ENCODE measurements around the gene SPHK1. TPM values are rescaled to one million over a fixed set of nuclear protein-coding genes. Genes with fewer than 3 reads are reported as not detected.
A peak's percentile ranks its signal among the peaks of the same experiment; 100 is the strongest.
"Not testable (repeated sequence)": the region's sequence is repeated elsewhere in the genome, so short reads cannot be mapped to it uniquely, and the experiment has no call there.

The SPHK1 gene
- total RNA-seq, 1 donor from 2014 or later, result 2.7 TPM

DNA sequence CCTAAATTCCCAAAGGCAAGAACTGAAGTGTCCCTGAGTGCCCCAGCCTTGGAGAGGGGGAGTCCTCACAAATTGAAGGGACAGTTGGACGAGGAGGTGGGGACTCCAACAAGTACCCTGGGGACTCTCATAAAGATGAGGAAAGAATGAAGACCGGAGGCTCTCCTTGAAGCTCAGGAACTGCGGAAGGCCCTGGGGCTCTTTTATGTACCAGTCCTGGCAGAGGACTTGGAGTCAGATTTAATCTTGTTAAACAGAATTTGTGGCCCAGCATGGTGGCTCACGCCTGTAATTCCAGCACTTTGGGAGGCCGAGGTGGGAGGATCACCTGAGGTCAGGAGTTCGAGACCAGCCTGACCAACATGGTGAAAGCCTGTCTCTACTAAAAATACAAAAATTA is 24.6 kb upstream of the SPHK1 start:
- intact Hi-C loops (cut with micrococcal nuclease); DNase-seq; ATAC-seq: not testable (repeated sequence)

DNA sequence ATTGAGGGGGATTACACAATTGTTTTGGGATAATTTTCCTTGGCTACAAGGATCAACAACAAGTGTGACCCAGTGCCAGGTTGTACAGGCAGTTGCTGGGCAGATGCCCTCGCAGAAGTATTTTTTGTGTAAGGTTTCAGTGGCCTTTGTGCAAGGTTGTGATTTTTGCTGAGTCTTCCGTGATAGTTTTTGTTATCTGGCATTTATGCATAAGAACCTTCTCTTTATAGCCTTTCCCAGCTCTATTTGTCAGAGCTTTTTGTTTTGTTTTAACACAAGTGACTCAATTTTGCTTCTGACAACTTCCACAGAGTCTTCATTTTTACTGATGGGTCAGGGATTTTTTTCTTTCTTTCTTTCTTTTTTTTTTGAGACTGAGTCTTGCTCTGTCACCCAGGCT is 23.9 kb upstream of the SPHK1 start:
- DNase-seq (no peak), ATAC-seq (no peak)
- intact Hi-C loops (cut with micrococcal nuclease), result no loop called here

GRCh38 chr17:76363107-76363842 is 21.1 kb upstream of the SPHK1 start:
- intact Hi-C loops (cut with micrococcal nuclease), result no loop called here
- ATAC-seq, result no peak
- DNase-seq, result no peak

DNA sequence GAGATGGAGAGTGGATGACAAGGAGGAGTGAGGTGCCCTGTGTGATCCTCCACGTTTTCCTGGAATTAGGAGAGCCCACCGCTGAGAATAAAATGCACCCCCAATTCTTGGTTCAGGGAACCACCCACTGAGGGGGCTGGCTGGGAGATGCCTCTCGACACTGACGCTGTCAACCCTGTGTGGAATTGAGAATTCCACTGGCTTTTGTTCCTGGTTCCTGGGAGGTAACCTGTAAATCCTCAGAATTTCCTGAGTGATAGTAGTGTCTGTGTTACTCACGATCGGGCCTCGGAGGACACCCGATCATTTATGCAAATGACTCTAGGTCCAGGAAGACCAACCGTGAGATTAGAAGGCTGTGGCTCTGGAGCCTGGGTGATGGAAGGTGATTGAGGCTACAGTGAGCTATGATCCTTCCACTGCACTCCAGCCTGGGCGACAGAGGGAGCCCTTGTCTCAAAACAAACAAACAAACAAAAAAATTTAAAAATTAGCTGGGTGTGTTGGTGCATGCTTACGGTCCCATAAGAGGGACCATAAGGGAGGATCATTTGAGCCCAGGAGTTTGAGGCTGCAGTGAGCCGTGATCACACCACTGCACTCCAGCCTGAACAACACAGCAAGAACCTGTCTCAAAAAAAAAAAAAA is 19.0 kb upstream of the SPHK1 start:
- intact Hi-C loops (cut with micrococcal nuclease), result no loop called here
- DNase-seq (no peak), ATAC-seq (no peak)

GRCh38 chr17:76366247-76366646 is 18.2 kb upstream of the SPHK1 start:
- intact Hi-C loops (cut with micrococcal nuclease), result no loop called here
- no peak for ATAC-seq
- DNase-seq, result no peak

GRCh38 chr17:76367642-76368041 is 16.8 kb upstream of the SPHK1 start:
- DNase-seq, result no peak
- intact Hi-C loops (cut with micrococcal nuclease), result no loop called here
- no peak for ATAC-seq

- DNase-seq (no peak), ATAC-seq (no peak)
- intact Hi-C loops (cut with micrococcal nuclease), result no loop called here
Measured at GRCh38 chr17:76368545-76368944, 15.9 kb upstream of the SPHK1 start.

DNA sequence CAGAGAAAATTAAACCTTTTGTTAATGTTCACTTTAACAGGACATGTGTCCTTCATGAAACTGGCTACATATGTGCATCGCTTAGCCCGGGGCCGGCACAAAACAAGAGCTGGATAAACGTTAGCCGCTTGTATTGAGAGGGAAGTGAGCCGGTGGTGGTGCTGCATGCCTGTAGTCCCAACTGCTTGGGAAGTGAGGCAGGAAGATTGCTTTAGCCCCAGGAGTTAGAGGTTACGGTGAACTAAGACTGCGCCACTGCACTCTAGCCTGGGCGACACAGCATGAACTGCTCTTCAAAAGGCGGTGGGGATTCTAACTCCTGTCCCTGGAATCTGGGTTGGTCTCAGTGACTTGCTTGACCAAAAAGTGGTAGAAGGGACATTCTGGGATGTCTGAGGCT is 15.0 kb upstream of the SPHK1 start:
- DNase-seq, result no peak
- intact Hi-C loops (cut with micrococcal nuclease), result no loop called here
- ATAC-seq, result peak; percentile 6

DNA sequence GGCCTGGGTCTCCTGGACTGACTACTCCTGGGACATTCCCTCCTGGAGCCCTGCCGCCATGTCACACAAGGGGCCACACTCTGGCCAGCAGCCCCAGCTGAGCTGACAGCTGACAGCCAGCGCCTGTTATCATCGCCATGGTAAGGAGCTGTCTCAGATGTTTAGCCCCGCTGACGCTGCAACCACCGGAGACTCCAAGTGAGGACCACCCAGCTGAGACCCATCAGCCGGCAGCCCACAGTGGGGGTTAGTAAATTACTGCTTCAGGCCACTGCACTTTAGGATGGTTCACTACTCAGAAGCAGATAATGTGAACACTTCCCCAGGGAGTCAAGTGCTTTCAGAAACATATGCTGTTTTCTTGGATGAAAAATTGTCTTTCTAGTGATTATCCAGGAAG is 14.6 kb upstream of the SPHK1 start:
- ATAC-seq (peak; percentile 12), DNase-seq (no peak)
- intact Hi-C loops (cut with micrococcal nuclease), result no loop called here

- DNase-seq, result peak; percentile 91
- ATAC-seq, result peak; percentile 95
- intact Hi-C loops (cut with micrococcal nuclease), result no loop called here
Measured at GRCh38 chr17:76370261-76370993, 14.0 kb upstream of the SPHK1 start.

DNA sequence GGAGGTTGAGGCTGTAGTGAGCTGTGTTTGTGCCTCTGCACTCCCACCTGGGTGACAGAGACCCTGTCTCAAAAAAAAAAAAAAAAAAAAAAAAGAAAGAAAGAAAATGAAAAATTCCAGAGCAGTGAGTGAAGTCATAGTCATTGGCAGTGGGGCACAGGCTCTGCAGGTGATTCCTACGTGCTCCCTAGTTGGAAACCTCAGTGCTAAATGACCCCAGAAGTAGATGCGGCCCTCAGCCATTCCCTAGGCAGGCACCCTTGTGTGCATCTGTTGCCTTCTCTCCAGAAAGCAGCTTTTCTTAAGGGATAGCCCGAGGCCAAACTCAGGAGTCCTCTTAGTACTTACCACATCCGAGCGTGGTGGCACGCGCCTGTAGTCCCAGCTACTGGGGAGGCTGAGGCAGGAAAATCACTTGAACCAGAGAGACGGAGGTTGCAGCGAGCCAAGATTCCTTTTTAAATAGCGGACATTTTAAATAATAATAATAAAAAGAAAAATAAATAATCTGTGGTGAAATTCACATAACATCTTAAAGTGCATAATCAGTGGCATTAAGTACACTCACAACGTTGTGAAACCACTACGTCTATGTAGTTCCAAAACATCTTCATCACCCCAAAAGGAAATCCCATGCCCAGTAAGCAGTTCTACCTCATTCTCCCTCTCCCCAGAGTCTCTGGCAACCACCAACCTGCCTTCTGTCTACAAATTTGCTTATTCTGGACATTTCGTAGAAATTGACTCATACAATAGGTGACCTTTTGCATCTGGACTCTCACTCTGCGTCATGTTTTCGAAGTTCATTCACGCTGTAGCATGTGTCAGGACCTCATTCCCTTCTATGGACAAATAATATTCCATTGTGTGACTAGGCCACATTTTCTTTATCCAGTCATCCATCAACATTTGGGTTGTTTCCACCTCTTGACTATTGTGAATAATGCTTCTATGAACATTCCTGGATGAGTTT is 12.5 kb upstream of the SPHK1 start:
- intact Hi-C loops (cut with micrococcal nuclease), result no loop called here
- ATAC-seq, result no peak
- no peak for DNase-seq

- DNase-seq (no peak), ATAC-seq (peak; percentile 54)
- intact Hi-C loops (cut with micrococcal nuclease), result no loop called here
Measured at GRCh38 chr17:76376318-76377133, 7.9 kb upstream of the SPHK1 start.

DNA sequence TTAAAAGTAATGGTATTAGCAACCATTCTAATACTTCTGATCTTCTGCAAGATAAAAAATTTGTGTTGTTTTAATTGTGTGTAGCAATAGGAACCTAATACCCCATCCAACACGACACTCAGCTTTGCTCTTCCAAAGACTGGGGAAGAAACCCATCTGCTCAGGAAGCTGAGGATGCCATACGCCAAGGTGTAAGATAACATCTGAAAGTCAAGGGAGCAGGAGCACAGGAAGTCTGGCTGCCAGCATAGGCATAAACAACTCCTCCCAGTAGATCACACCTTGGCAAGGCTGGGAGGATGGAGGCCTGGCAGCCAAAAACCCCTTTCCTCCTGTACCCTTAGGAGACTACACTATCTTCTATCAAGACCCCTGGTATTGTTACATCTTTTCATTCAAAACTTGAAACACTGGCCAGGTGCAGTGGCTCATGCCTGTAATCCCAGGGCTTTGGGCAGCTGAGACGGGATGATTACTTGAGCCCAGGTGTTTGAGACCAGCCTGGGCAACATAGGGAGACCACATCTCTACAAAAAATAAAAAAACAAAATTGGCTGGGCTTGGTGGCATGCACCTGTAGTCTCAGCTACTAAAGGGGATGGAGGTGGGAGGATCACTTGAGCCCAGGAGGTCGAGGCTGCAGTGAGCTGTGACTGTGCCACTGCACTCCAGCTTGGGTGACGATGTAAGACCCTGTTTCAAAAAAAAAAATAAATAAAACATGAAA is 5.7 kb upstream of the SPHK1 start:
- no peak for ATAC-seq
- no peak for DNase-seq
- intact Hi-C loops (cut with micrococcal nuclease), result no loop called here

GRCh38 chr17:76379275-76379641 is 5.2 kb upstream of the SPHK1 start:
- DNase-seq (no peak), ATAC-seq (no peak)
- intact Hi-C loops (cut with micrococcal nuclease), result no loop called here

DNA sequence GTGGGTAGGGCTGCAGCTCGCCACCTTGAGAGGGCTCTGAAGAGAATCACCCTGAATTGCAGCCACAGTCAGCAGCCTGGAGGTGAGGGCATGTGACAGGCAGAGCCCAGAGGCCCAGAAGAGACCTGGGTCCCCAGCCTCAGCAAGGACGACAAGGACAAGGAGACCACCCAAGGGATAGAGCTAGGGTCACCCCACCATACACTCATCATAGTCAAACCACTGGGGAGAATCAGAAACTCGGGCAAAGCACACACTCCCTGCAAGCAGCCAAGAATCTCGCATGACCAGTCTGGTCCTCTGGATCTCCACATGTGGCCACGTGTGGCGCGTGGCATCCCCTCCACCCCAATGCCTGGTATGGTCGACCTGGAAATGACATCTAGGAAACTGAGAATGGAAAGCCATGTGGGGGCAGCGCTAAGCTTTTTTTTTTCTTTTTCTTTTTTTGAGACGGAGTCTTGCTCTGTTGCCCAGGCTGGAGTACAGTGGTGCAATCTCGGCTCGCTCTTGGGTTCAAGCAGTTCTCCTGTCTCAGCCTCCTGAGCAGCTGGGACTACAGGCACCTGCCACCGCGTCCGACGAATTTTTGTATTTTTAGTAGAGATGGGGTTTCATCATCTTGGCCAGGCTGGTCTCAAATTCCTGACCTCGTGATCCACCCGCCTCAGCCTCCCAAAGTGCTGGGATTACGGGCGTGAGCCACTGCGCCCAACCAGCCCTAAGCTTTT is 4.6 kb upstream of the SPHK1 start:
- intact Hi-C loops (cut with micrococcal nuclease), result no loop called here
- ATAC-seq, result no peak
- DNase-seq, result no peak

GRCh38 chr17:76381633-76382350 is 2.6 kb upstream of the SPHK1 start:
- ATAC-seq, result no peak
- intact Hi-C loops (cut with micrococcal nuclease), result no loop called here
- no peak for DNase-seq

- ATAC-seq, result no peak
- DNase-seq, result peak; percentile 55
- intact Hi-C loops (cut with micrococcal nuclease), result no loop called here
Measured at GRCh38 chr17:76382351-76382802, 2.0 kb upstream of the SPHK1 start.

Measured in left ventricle myocardium superior (tissue), 1 donor.